DOHH2 (cell line): ENCODE measurements around the gene CCDC89.

Experiments used
- H3F3A ChIP-seq: fragments of 200-600 bp; sonication (generic), shearing (Covaris generic); 2 replicates; pipeline ENCODE4 v1.6.0; 2016; ENCODE audit warnings: antibody characterized with exemption, mild to moderate bottlenecking; ENCODE audit not compliant: control insufficient read depth, insufficient read depth
- H3K27ac ChIP-seq: fragments of 200-600 bp; sonication (generic); 2 replicates; pipeline ENCODE4 v1.5.1; 2014; ENCODE audit warnings: low read depth, mild to moderate bottlenecking, low read length, moderate library complexity
- H3K27me3 ChIP-seq: fragments of 200-600 bp; sonication (generic); 2 replicates; pipeline ENCODE4 v1.6.1; 2014; ENCODE audit warnings: mild to moderate bottlenecking, low read length, mixed read lengths; ENCODE audit not compliant: control insufficient read depth
- H3K36me3 ChIP-seq: fragments of 200-600 bp; sonication (generic); 2 replicates; pipeline ENCODE4 v1.6.1; 2014; ENCODE audit warnings: mild to moderate bottlenecking, low read length, moderate library complexity, mixed read lengths; ENCODE audit not compliant: control insufficient read depth
- H3K4me1 ChIP-seq: fragments of 200-600 bp; sonication (generic); 2 replicates; pipeline ENCODE4 v1.6.1; 2014; ENCODE audit warnings: mild to moderate bottlenecking, low read length, mixed read lengths; ENCODE audit not compliant: control insufficient read depth
- H3K4me2 ChIP-seq: fragments of 200-600 bp; sonication (generic); 2 replicates; pipeline ENCODE4 v1.6.0; 2014; ENCODE audit warnings: mild to moderate bottlenecking, low read length, moderate library complexity
- H3K4me3 ChIP-seq: fragments of 200-600 bp; sonication (generic); 2 replicates; pipeline ENCODE4 v1.5.1; 2014; ENCODE audit warnings: mild to moderate bottlenecking, low read length, mixed read lengths
- H3K79me2 ChIP-seq: fragments of 200-600 bp; sonication (generic); 2 replicates; pipeline ENCODE4 v1.6.1; 2014; ENCODE audit warnings: mild to moderate bottlenecking, low read length, mixed read lengths; ENCODE audit not compliant: control insufficient read depth
- H3K9me2 ChIP-seq: fragments of 200-600 bp; sonication (generic); replicated peaks from 2 replicates; pipeline ENCODE4 v1.6.1; 2014; ENCODE audit warnings: mild to moderate bottlenecking, low read length, mixed read lengths; ENCODE audit not compliant: control insufficient read depth
- H3K9me3 ChIP-seq: fragments of 200-600 bp; sonication (generic); 2 replicates; pipeline ENCODE4 v1.6.1; 2014; ENCODE audit warnings: antibody characterized with exemption, low read length, mixed read lengths; ENCODE audit not compliant: control insufficient read depth, insufficient read depth
- H4K20me1 ChIP-seq: fragments of 200-600 bp; sonication (generic); 2 replicates; pipeline ENCODE4 v1.6.0; 2014; ENCODE audit warnings: low read depth, mild to moderate bottlenecking, antibody characterized with exemption, low read length, moderate library complexity; ENCODE audit not compliant: control insufficient read depth, insufficient read depth
- EZH2phosphoT487 ChIP-seq: fragments of 200-600 bp; sonication (generic); IDR thresholded peaks from 2 replicates; pipeline ENCODE4 v1.6.1; 2017; ENCODE audit warnings: borderline replicate concordance, mild to moderate bottlenecking, antibody characterized with exemption, low read length, moderate library complexity, mixed read lengths
- TF ChIP-seq, protein P1 (sequence below): fragments of 200-600 bp; sonication (generic); IDR thresholded peaks from one replicate; pipeline ENCODE4 v1.5.1; 2014; ENCODE audit warnings: antibody characterized with exemption, mild to moderate bottlenecking, low read depth, low read length; ENCODE audit not compliant: poor library complexity, severe bottlenecking

Gene CCDC89

DNA sequence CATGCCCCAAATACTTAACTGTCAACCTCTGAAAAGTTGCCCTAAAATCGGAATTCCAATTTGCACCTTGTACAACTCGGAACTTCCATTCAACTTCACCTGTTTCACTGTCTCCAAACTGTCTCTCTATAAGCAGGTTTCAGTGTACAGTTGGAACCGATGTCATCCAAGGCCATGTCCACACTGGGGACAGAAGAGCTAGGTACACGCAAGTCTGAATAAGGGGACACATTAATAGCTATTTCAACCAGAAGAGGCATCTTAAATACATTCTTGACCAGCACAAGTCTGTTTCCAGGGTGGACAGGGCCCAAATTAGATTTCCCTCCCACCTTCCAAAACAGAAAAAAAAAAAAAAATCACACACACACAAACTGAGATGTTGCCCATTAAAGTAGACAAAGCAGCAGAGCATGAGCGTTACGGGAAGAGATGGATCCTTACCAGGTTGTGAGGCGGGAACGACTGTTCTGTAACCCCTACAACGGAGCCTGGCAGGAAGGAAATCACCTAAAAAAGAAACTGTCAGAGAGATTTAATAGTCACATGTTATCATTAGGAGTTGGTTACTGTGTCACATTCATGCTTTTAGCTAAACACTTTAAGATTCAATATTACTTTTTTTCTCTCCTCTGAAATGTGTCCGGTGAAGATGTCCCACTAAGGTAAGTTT, 22.8 kb downstream of the CCDC89 start:
- Histone ChIP-seq H3K36me3 (peaks cover 66% of the 10 kb centered on the region), H3K27ac (no peak overlapping the region), H3K9me2 (no peaks in the 10 kb centered on the region), H3F3A (peaks cover 10% of the 10 kb centered on the region; the same call in 1 of the 2 replicates), H3K79me2 (peaks cover 70% of the 10 kb centered on the region), H3K4me3 (peak overlapping the region; percentile 82), H4K20me1 (peaks cover 40% of the 10 kb centered on the region), H3K4me1 (peaks cover 42% of the 10 kb centered on the region), H3K4me2 (peak overlapping the region; percentile 80), H3K9me3 (no peaks in the 10 kb centered on the region), H3K27me3 (no peaks in the 10 kb centered on the region)
- TF ChIP-seq, protein P1, sequence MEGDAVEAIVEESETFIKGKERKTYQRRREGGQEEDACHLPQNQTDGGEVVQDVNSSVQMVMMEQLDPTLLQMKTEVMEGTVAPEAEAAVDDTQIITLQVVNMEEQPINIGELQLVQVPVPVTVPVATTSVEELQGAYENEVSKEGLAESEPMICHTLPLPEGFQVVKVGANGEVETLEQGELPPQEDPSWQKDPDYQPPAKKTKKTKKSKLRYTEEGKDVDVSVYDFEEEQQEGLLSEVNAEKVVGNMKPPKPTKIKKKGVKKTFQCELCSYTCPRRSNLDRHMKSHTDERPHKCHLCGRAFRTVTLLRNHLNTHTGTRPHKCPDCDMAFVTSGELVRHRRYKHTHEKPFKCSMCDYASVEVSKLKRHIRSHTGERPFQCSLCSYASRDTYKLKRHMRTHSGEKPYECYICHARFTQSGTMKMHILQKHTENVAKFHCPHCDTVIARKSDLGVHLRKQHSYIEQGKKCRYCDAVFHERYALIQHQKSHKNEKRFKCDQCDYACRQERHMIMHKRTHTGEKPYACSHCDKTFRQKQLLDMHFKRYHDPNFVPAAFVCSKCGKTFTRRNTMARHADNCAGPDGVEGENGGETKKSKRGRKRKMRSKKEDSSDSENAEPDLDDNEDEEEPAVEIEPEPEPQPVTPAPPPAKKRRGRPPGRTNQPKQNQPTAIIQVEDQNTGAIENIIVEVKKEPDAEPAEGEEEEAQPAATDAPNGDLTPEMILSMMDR, result no peak
- no peak for TF ChIP-seq EZH2phosphoT487

DNA sequence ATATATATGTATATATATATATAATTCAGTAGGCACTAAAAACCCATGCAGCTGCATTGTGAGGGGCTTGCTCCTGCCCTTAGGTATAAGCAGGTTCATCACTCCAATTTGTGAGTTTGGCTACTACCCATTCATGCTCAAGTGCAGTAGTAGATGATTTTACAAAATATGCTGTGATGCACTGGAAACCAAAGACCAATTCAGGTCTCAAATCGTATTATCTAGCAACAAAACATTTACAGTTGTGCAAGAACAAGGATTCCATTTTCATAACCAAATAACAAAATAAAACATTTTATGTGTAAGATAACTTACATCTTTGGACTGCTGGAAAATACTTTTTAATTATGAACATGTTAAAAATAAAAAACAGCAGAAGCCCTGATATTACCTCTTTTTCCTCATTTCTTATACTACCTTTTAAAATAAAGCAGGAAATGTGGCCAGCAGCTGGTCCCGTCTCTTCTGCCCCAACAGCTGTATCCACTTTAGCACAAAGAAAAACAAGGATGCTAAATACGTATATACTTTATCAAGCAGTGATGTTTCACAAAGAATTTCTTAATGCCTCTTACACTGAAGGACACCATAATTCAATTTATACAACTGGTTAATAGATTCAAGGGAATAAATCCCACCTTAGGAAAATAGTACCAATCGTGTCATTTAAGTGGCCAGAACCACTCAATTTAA, 23.9 kb downstream of the CCDC89 start:
- TF ChIP-seq, protein P1, result no peak
- no peak for TF ChIP-seq EZH2phosphoT487
- peak overlapping the region; percentile 80 for H3K4me2 ChIP-seq
- peaks cover 42% of the 10 kb centered on the region for H3K4me1 ChIP-seq
- peaks cover 20% of the 10 kb centered on the region; the same call in 1 of the 2 replicates for H3F3A ChIP-seq
- peak overlapping the region; percentile 82 for H3K4me3 ChIP-seq
- no peaks in the 10 kb centered on the region for H3K9me3 ChIP-seq
- H3K79me2 ChIP-seq, result peaks cover 81% of the 10 kb centered on the region
- H3K36me3 ChIP-seq, result peaks cover 77% of the 10 kb centered on the region
- H4K20me1 ChIP-seq, result peaks cover 47% of the 10 kb centered on the region
- H3K27ac ChIP-seq, result no peak overlapping the region
- no peaks in the 10 kb centered on the region for H3K9me2 ChIP-seq
- H3K27me3 ChIP-seq, result no peaks in the 10 kb centered on the region

DNA sequence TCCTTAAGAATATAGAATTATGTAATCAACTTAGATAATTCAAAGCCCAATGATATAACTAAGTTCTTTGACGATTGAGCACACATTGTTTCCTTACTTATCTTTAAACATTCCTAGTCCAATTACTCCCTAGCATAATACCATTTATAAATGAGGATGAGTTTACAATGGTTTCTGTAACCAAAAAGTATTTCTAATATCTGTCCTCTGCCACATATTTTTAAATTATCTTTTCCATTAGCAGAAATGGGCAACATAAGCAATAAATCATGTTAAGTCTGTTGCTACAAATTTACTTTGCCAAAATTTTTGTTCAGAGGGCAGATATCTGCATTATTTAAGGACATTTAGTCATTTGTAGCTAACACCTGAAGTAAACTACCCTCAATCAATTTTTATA, 27.8 kb downstream of the CCDC89 start:
- Histone ChIP-seq H3K4me3 (no peak overlapping the region), H3K9me2 (no peaks in the 10 kb centered on the region), H3K27ac (no peak overlapping the region), H3F3A (peaks cover 51% of the 10 kb centered on the region), H3K4me2 (no peak overlapping the region), H3K36me3 (peaks cover 93% of the 10 kb centered on the region), H3K79me2 (peaks cover 85% of the 10 kb centered on the region), H4K20me1 (peaks cover 50% of the 10 kb centered on the region), H3K4me1 (peaks cover 36% of the 10 kb centered on the region), H3K9me3 (no peaks in the 10 kb centered on the region), H3K27me3 (no peaks in the 10 kb centered on the region)
- TF ChIP-seq, protein P1, result no peak
- no peak for TF ChIP-seq EZH2phosphoT487
